Measurements from ENCODE around the gene IL1RL2.

The IL1RL2 gene

GRCh38 chr2:102238778-102239177, 52.0 kb downstream of the IL1RL2 start:
- DNase-seq (ENCODE audit: low spot score): no peak

GRCh38 chr2:102239344-102239743, 52.5 kb downstream of the IL1RL2 start:
- DNase-seq (ENCODE audit: low spot score): no peak

DNA sequence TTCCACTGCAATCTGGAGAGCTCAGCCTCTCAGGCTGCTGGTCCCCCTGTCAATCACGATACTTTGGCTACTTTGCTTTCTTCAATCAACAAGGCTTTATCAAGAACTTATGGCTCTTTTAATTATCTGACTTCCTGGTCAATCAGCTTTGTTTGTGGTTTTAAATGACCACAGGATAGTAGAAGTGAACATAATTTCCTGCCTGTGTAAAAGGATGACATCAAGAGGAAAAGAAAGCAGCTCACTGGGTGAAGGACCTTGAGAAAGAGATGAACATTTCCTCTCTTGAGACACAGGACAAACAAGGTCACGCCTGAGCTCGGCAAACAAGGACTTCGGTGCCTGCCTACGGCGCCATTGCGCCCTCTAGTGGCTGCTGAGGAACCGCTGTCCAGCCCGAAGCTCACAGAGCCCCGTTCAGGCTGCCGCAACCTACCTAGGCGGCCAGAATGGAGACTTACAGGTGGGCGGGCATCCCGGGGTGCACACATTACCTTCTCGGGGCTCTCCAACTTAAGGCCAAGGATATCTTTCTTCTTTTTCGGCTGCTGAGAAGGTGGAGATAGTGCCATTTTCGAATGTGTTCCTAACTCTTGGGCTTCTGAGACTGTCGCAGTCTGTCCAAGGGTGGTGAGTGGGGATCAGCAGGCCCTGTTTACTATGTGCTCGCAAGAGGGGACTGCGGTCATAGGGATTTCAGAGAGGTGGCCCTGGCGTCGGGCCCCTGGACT, 54.0 kb downstream of the IL1RL2 start:
- DNase-seq (ENCODE audit: low spot score): peak; percentile 64

GRCh38 chr2:102241616-102242305, 54.9 kb downstream of the IL1RL2 start:
- no peak for DNase-seq (ENCODE audit: low spot score)

- DNase-seq (ENCODE audit: low spot score): no peak
These were observed 58.7 kb downstream of the IL1RL2 start for GRCh38 chr2:102245266-102246151.

DNA sequence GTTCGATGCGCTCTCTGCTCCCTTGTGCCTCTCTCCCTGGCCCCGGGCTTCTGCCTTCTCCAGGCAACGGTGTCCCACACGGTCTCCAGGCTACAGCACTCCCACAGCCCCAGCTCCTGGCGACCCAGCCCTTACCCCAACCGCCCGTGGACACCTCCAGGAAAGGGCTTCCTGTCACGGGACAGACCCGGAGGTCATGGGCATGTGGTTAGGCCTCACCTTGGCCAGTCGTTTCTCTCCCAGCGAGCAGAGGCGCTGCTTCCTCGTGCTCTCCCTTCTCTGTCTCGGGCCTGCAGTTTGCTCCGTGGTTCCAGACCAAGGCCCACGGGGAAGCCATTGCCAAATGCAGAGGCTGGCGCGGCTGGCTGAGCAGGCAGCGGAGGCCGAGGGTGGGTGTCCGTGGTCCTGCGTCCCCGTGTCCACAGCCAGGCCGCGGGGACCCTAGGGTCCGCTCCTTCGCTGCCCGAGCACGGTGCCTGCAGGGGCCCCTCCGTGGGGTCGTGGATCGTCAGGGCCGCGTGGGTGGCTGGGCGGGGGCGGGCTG, 63.5 kb downstream of the IL1RL2 start:
- DNase-seq (ENCODE audit: low spot score): no peak

DNA sequence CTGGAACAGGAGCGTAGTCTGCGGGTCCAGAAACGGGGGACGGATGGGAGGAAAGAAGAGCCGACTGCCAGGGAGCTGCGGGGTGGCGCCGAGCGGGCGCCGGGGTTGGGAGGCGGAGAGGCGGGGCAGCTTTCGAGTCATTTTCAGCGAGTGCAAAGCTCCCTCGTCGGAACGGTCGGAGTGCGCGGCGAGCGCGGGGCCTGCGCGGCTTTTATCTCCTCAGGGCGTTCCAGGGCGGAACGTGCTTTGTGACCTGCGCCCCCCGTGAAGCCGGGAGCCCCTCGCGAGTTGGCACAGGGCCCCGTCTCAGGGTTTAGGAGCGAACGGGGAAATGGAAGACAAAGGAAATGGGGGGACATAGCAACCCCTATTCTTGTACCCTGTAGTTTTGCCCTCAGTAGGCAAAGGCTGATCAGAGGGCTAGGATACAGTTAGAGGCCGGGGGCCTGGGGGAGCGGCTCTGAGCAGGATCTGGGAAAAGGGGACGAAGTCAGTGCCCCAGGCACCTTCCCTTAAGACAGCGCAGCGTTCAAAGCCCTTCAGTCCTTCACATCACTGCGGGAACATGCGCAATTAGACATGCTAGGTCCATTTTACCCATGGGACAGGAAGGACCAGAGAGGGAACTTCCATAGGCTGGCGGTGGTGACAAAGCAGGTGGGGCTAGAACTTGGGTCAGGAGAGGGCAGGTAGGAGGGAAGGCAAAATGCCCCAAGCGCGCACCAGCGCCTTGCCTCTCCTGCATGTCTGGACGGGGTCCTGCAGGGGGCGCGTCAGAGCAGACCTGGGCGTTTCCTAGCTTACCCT, 64.4 kb downstream of the IL1RL2 start:
- no peak for DNase-seq (ENCODE audit: low spot score)

GRCh38 chr2:102251849-102252203, 65.0 kb downstream of the IL1RL2 start:
- DNase-seq (ENCODE audit: low spot score): no peak

DNA sequence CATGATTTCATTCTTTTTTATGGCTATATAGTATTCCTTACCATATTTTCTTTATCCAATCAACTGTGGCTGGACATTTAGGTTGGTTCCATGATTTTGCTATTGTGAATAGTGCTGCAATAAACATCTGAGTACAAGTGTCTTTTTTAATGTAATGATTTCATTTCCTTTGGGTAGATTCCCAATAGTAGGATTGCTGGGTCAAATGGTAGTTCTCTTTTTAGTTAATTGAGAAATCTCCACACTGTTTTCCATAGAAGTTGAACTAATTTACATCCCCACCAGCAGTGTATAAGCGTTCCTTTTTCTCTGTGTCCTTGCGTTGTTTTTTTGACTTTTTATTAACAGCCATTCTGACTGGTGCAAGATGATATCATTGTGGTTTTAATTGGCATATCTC, 65.4 kb downstream of the IL1RL2 start:
- DNase-seq (ENCODE audit: low spot score): no peak

DNA sequence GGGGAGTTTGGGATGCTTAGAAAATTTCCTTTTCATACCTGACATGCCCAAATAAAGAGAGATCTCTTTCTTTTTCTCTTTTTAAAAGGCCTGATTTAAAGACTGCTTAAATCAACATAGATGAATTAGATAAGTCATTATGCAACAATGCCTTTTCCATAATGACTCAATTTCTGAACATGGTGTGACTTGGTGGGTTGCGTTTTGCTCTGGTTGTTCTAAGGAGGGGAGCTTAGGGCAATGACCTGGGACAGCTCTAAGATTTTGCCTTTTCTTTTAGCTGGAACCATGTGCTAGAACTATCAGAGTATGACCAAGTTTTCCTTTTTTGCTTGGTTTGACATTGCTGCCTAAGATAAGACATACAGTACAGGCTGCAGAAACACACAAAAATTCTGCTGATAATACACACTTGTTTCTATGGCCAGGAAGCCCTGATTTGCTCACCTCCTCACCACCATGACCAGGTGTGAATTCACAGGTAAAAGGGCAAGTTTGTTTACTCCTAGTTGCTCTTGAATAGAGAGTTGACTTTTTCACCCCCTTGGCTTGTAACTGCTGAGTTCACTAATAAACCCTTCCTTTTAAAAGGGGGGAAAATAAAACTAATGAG, 66.4 kb downstream of the IL1RL2 start:
- no peak for DNase-seq (ENCODE audit: low spot score)

GRCh38 chr2:102253753-102254150, 66.9 kb downstream of the IL1RL2 start:
- DNase-seq (ENCODE audit: low spot score): no peak

- DNase-seq (ENCODE audit: low spot score): no peak
These were observed 69.5 kb downstream of the IL1RL2 start for GRCh38 chr2:102256276-102256675.

GRCh38 chr2:102256874-102257462, 70.1 kb downstream of the IL1RL2 start:
- DNase-seq (ENCODE audit: low spot score): no peak

DNA sequence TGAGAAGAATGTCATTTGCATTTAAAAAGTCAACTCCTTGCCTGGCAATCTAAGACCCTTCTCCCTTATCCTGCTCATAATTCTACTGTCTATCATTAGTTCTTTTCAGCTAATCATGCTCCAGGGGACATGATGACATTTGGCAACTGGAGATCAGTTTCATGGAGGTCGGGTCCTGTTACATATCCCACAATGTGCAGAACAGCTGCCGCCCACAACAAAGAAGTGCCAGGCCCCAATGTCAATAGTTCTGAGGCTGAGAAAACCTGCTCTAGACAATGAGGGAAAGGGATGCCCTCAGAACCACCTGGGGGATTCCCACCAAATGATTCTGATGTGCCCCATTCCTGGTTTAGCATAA, 71.2 kb downstream of the IL1RL2 start:
- no peak for DNase-seq (ENCODE audit: low spot score)

DNA sequence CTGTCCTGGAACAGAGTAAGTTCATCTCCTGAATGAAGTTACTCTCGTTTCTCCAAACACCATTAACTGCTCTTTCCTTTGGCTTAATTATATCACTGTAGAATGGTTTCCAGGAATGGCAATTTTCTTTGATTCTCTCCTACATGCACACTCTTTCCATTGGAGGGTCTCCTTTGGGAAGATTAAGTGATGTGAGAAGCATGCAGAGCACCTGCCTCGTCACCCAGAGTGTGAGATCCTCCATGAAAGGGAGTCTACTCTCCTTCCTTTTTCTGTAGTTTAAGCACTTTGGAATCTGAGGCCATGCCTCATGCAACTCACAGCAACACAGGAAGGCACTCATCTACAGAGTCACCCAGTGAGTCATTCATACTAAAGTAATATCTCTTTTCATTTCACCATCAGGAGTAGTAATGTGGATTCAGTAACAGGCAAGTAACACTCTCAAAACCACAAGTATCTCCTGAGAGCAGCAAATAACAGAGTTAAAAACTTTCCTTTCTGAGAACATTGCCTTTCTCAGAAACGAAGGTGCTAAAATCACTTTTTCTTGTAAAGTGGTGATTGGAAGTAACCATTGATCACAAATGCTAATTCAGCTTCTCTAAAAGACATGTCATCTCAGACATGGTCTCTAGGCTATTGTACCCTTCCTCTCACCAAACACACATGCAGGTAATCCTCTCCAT, 71.7 kb downstream of the IL1RL2 start:
- no peak for DNase-seq (ENCODE audit: low spot score)

GRCh38 chr2:102261467-102262135, 74.8 kb downstream of the IL1RL2 start:
- no peak for DNase-seq (ENCODE audit: low spot score)

GRCh38 chr2:102262216-102263129, 75.7 kb downstream of the IL1RL2 start:
- no peak for DNase-seq (ENCODE audit: low spot score)

DNA sequence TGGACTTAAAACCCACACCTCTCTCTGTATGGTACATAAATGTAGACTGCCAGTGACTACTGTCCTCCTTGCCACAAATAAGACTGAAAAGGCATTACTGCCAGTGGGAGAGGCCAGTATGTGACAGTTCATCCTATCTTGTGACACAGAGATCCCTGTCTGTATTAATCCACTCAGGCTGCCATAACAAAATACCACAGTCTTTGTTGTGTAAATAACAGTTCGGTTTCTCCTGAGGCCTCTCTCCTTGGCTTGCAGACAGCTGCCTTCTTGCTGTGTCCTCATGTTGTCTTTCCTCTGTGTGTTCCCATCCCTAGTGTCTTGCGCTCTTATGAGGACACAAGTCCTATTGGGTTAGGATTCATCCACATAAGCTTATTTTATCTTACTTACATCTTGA, 78.1 kb downstream of the IL1RL2 start:
- no peak for DNase-seq (ENCODE audit: low spot score)

Data from SK-N-DZ (cell line).